Stimulated activated CD8-positive, alpha-beta memory T cell treated with anti-CD3 and anti-CD28 coated beads, Interleukin-15, amount 100 ng/mL, for 1 hour (primary cell): ENCODE measurements around the gene GPR55.

Source experiments
- DNase-seq: peaks from one replicate; pipeline ENCODE4 v3.0.0-alpha.2; 2020; ENCODE audit warnings: low read depth

The GPR55 gene

GRCh38 chr2:230879271-230879882 lies 45.7 kb downstream of the GPR55 start:
- DNase-seq = no peak

GRCh38 chr2:230878599-230879188 lies 46.3 kb downstream of the GPR55 start:
- DNase-seq = no peak

- peak; percentile 38 for DNase-seq
Measured at GRCh38 chr2:230877759-230878598, 47.1 kb downstream of the GPR55 start.

- no peak for DNase-seq
Measured at GRCh38 chr2:230877116-230877758, 47.8 kb downstream of the GPR55 start.

GRCh38 chr2:230875347-230876315 lies 49.4 kb downstream of the GPR55 start:
- DNase-seq = no peak

- no peak for DNase-seq
Measured at GRCh38 chr2:230874876-230875275, 50.2 kb downstream of the GPR55 start.

- no peak for DNase-seq
Measured at GRCh38 chr2:230874456-230874855, 50.6 kb downstream of the GPR55 start.

GRCh38 chr2:230873661-230874401 lies 51.2 kb downstream of the GPR55 start:
- no peak for DNase-seq

- DNase-seq = no peak
Measured at GRCh38 chr2:230872968-230873660, 51.9 kb downstream of the GPR55 start.

- no peak for DNase-seq
Measured at GRCh38 chr2:230872151-230872967, 52.7 kb downstream of the GPR55 start.

- DNase-seq = no peak
Measured at GRCh38 chr2:230871361-230872150, 53.5 kb downstream of the GPR55 start.

- no peak for DNase-seq
Measured at GRCh38 chr2:230870544-230871360, 54.3 kb downstream of the GPR55 start.

- no peak for DNase-seq
Measured at GRCh38 chr2:230869914-230870543, 55.0 kb downstream of the GPR55 start.

GRCh38 chr2:230868947-230869913 lies 55.8 kb downstream of the GPR55 start:
- no peak for DNase-seq

GRCh38 chr2:230868161-230868946 lies 56.7 kb downstream of the GPR55 start:
- no peak for DNase-seq
